ENCODE results near the gene MOB3B.

Gene MOB3B

GRCh38 chr9:27367175-27367798 is 162.3 kb downstream of the MOB3B start:
- DNase-seq (ENCODE audit: low read depth, low spot score): no peak

GRCh38 chr9:27365707-27366376 is 163.8 kb downstream of the MOB3B start:
- DNase-seq (ENCODE audit: low read depth, low spot score): no peak

GRCh38 chr9:27362447-27363210 is 167.0 kb downstream of the MOB3B start:
- no peak for DNase-seq (ENCODE audit: low read depth, low spot score)

GRCh38 chr9:27361492-27361891 is 168.1 kb downstream of the MOB3B start:
- no peak for DNase-seq (ENCODE audit: low read depth, low spot score)

GRCh38 chr9:27359763-27360162 is 169.9 kb downstream of the MOB3B start:
- DNase-seq (ENCODE audit: low read depth, low spot score): no peak

- no peak for DNase-seq (ENCODE audit: low read depth, low spot score)
Measured at GRCh38 chr9:27358007-27358406, 171.6 kb downstream of the MOB3B start.

GRCh38 chr9:27356446-27356845 is 173.2 kb downstream of the MOB3B start:
- DNase-seq (ENCODE audit: low read depth, low spot score): no peak

GRCh38 chr9:27355166-27355565 is 174.4 kb downstream of the MOB3B start:
- no peak for DNase-seq (ENCODE audit: low read depth, low spot score)

GRCh38 chr9:27353474-27354229 is 176.0 kb downstream of the MOB3B start:
- DNase-seq (ENCODE audit: low read depth, low spot score): no peak

- no peak for DNase-seq (ENCODE audit: low read depth, low spot score)
Measured at GRCh38 chr9:27353166-27353473, 176.5 kb downstream of the MOB3B start.

GRCh38 chr9:27352457-27353165 is 177.0 kb downstream of the MOB3B start:
- DNase-seq (ENCODE audit: low read depth, low spot score): no peak

- DNase-seq (ENCODE audit: low read depth, low spot score): no peak
Measured at GRCh38 chr9:27351438-27351837, 178.2 kb downstream of the MOB3B start.

- no peak for DNase-seq (ENCODE audit: low read depth, low spot score)
Measured at GRCh38 chr9:27350382-27350976, 179.1 kb downstream of the MOB3B start.

- no peak for DNase-seq (ENCODE audit: low read depth, low spot score)
Measured at GRCh38 chr9:27349698-27350080, 179.9 kb downstream of the MOB3B start.

GRCh38 chr9:27348785-27349697 is 180.6 kb downstream of the MOB3B start:
- no peak for DNase-seq (ENCODE audit: low read depth, low spot score)

GRCh38 chr9:27347889-27348288 is 181.7 kb downstream of the MOB3B start:
- no peak for DNase-seq (ENCODE audit: low read depth, low spot score)

GRCh38 chr9:27344776-27345175 is 184.8 kb downstream of the MOB3B start:
- no peak for DNase-seq (ENCODE audit: low read depth, low spot score)

GRCh38 chr9:27341545-27342294 is 187.9 kb downstream of the MOB3B start:
- DNase-seq (ENCODE audit: low read depth, low spot score): no peak

GRCh38 chr9:27340961-27341511 is 188.6 kb downstream of the MOB3B start:
- DNase-seq (ENCODE audit: low read depth, low spot score): no peak

Data from activated naive CD8-positive, alpha-beta T cell treated with anti-CD3 and anti-CD28 coated beads, Interleukin-2, amount 50 U/mL, for 16 hours (primary cell).